HCT116 (cell line): ENCODE measurements around the gene DNM3. TPM values are rescaled to one million over a fixed set of nuclear protein-coding genes. Genes with fewer than 3 reads are reported as not detected.

Source experiments
- ATAC-seq: fragments of 200-7000 bp; cut with Tn5 transposase; 2 replicates; pipeline ENCODE4 v1.9.1; 2020; ENCODE audit warnings: mild to moderate bottlenecking, moderate library complexity
- BruUV-seq: library from RNA; stranded (reverse); fragments of 400-500 nt; replicated peaks from 2 replicates; lab custom pipeline; 2021; lab: Mats Ljungman, UMichigan
- CTCF ChIA-PET: fragments of 300-600 bp; sonication (Branson Sonifier 250); formaldehyde crosslinking; loops from one replicate; lab custom pipeline; 2021; ENCODE audit warnings: antibody characterized with exemption; lab: Charles Lee
- POLR2A ChIA-PET: fragments of 300-600, 350-600 bp; sonication (Branson Sonifier 250); formaldehyde crosslinking; loops from one replicate; lab custom pipeline; 2021; ENCODE audit warnings: antibody characterized with exemption; lab: Charles Lee
- RAD21 ChIA-PET, 2 experiments: fragments of 300-600 bp; sonication (Branson Sonifier 250); formaldehyde crosslinking; loops; one replicate each; lab custom pipeline; 2023; ENCODE audit warnings: low total read pairs in 2 of 2; ENCODE audit not compliant: uncharacterized antibody in 2 of 2, unreplicated experiment in 2 of 2, low non-redundant PET in 1 of 2; lab: Charles Lee
- DNase-seq: peaks from one replicate; pipeline ENCODE4 v3.0.0-alpha.2; 2010; ENCODE audit warnings: low read depth, low spot score
- H2AFZ ChIP-seq: fragments of 200-600 bp; shearing (Covaris generic), sonication (generic); 2 replicates; pipeline ENCODE4 v1.6.1; 2017; ENCODE audit warnings: low read depth, mixed run types, mixed read lengths, antibody characterized with exemption, low read length; ENCODE audit not compliant: poor library complexity, severe bottlenecking
- H3K27ac ChIP-seq: 2 replicates; pipeline ENCODE4 v1.5.1; 2012; ENCODE audit warnings: low read depth, low read length
- H3K27me3 ChIP-seq: fragments of 200-600 bp; sonication (generic); 2 replicates; pipeline ENCODE4 v1.6.1; 2016; ENCODE audit warnings: mixed run types, low read length, mixed read lengths; ENCODE audit not compliant: insufficient read depth
- H3K36me3 ChIP-seq, 2 experiments: fragments of 200-500 bp in 1 of 2; fragments of 200-600 bp in 1 of 2; sonication (Bioruptor generic) in 1 of 2; sonication (generic) in 1 of 2; 2 replicates each; pipeline versions ENCODE4 v1.5.1 to v1.6.1; 2014 to 2016; ENCODE audit warnings: low read length in 2 of 2, inconsistent platforms in 1 of 2, mixed read lengths in 1 of 2, mixed run types in 1 of 2; ENCODE audit not compliant: insufficient read depth in 2 of 2, control insufficient read depth in 1 of 2
- H3K4me1 ChIP-seq, 2 experiments: fragments of 200-600 bp in 1 of 2; sonication (generic) in 1 of 2; 2 replicates each; pipeline versions ENCODE4 v1.5.1 to v1.6.1; 2012 to 2017; ENCODE audit warnings: low read length in 2 of 2, inconsistent platforms in 1 of 2, mild to moderate bottlenecking in 1 of 2, mixed read lengths in 1 of 2, mixed run types in 1 of 2, moderate library complexity in 1 of 2; ENCODE audit not compliant: insufficient read depth in 2 of 2, control insufficient read depth in 1 of 2
- H3K4me2 ChIP-seq: fragments of 200-600 bp; sonication (generic); 2 replicates; pipeline ENCODE4 v1.6.1; 2017; ENCODE audit warnings: mixed run types, low read length, mixed read lengths
- H3K4me3 ChIP-seq, 2 experiments: fragments of 200-600 bp in 1 of 2; sonication (generic) in 1 of 2; replicated peaks in 1 of 2; 2 replicates each; pipeline ENCODE4 v1.5.1; 2011 to 2016; ENCODE audit warnings: low read length in 2 of 2, control low read depth in 1 of 2, low read depth in 1 of 2, mild to moderate bottlenecking in 1 of 2, mixed read lengths in 1 of 2, mixed run types in 1 of 2
- H3K79me2 ChIP-seq: fragments of 200-600 bp; sonication (generic); 2 replicates; pipeline ENCODE4 v1.6.1; 2017; ENCODE audit warnings: mild to moderate bottlenecking, mixed run types, low read length, moderate library complexity, mixed read lengths; ENCODE audit not compliant: insufficient read depth
- H3K9ac ChIP-seq: fragments of 200-600 bp; sonication (generic); 2 replicates; pipeline ENCODE4 v1.6.1; 2016; ENCODE audit warnings: low read length, mixed read lengths
- H3K9me2 ChIP-seq: fragments of 200-600 bp; sonication (generic), shearing (Covaris generic); 2 replicates; pipeline ENCODE4 v1.6.1; 2017; ENCODE audit warnings: mixed run types, mild to moderate bottlenecking, moderate library complexity; ENCODE audit not compliant: insufficient read depth
- H3K9me3 ChIP-seq, 2 experiments: fragments of 200-500 bp in 1 of 2; fragments of 200-600 bp in 1 of 2; sonication (Bioruptor generic) in 1 of 2; sonication (generic) in 1 of 2; 2 replicates each; pipeline ENCODE4 v1.6.1; 2014 to 2017; ENCODE audit warnings: low read length in 2 of 2, mixed read lengths in 2 of 2, inconsistent platforms in 1 of 2, low read depth in 1 of 2, mild to moderate bottlenecking in 1 of 2, mixed run types in 1 of 2, moderate library complexity in 1 of 2; ENCODE audit not compliant: control insufficient read depth in 1 of 2, insufficient read depth in 1 of 2
- H4K20me1 ChIP-seq: fragments of 200-600 bp; sonication (generic), shearing (Covaris generic); 2 replicates; pipeline ENCODE4 v1.6.1; 2017; ENCODE audit warnings: mixed run types, mild to moderate bottlenecking, moderate library complexity; ENCODE audit not compliant: insufficient read depth
- CBX3 ChIP-seq: IDR thresholded peaks from 2 replicates; pipeline ENCODE4 v1.6.1; 2012; ENCODE audit warnings: low read depth
- CEBPB ChIP-seq: IDR thresholded peaks from 2 replicates; pipeline ENCODE4 v1.6.1; 2012; ENCODE audit warnings: low read depth
- CTCF ChIP-seq, 3 experiments: fragments of 200-600 bp in 1 of 3; sonication (generic) in 1 of 3; IDR thresholded peaks in 2 of 3; conservative IDR thresholded peaks in 1 of 3; 2 replicates each; pipeline ENCODE4 v1.5.1; 2012 to 2017; ENCODE audit warnings: low read depth in 2 of 3, low read length in 2 of 3, antibody characterized with exemption in 1 of 3, borderline replicate concordance in 1 of 3, control low read depth in 1 of 3, mild to moderate bottlenecking in 1 of 3, mixed read lengths in 1 of 3, mixed run types in 1 of 3, moderate library complexity in 1 of 3; ENCODE audit not compliant: insufficient read depth in 1 of 3
- ELF1 ChIP-seq: IDR thresholded peaks from 2 replicates; pipeline ENCODE4 v1.6.1; 2012; ENCODE audit warnings: low read depth, borderline replicate concordance
- EZH2 ChIP-seq: fragments of 200-600 bp; sonication (generic); IDR thresholded peaks from 2 replicates; pipeline ENCODE4 v1.6.1; 2017; ENCODE audit warnings: antibody characterized with exemption, mixed run types
- EZH2phosphoT487 ChIP-seq: fragments of 200-600 bp; IDR thresholded peaks from 2 replicates; pipeline ENCODE4 v1.6.1; 2018; ENCODE audit warnings: antibody characterized with exemption, borderline replicate concordance
- FOSL1 ChIP-seq: IDR thresholded peaks from 2 replicates; pipeline ENCODE4 v1.6.1; 2012; ENCODE audit warnings: low read depth
- POLR2A ChIP-seq: IDR thresholded peaks from 2 replicates; pipeline ENCODE4 v1.7.0; 2011; ENCODE audit warnings: borderline replicate concordance; ENCODE audit not compliant: insufficient read depth, insufficient read length; ENCODE audit errors: extremely low read depth
- POLR2AphosphoS5 ChIP-seq: IDR thresholded peaks from 2 replicates; pipeline ENCODE4 v1.6.1; 2011; ENCODE audit warnings: mild to moderate bottlenecking, low read depth, low read length, moderate library complexity
- SP1 ChIP-seq: IDR thresholded peaks from 2 replicates; pipeline ENCODE4 v1.6.1; 2012; ENCODE audit warnings: low read depth
- SRF ChIP-seq: IDR thresholded peaks from 2 replicates; pipeline ENCODE4 v1.6.1; 2012; ENCODE audit warnings: low read depth
- TCF7L2 ChIP-seq: IDR thresholded peaks from 2 replicates; pipeline ENCODE4 v1.7.0; 2011; ENCODE audit warnings: borderline replicate concordance, inconsistent platforms; ENCODE audit not compliant: insufficient read depth, insufficient read length; ENCODE audit errors: extremely low read depth
- YY1 ChIP-seq: IDR thresholded peaks from 2 replicates; pipeline ENCODE4 v1.6.1; 2011; ENCODE audit warnings: low read length, low read depth, moderate library complexity, mild to moderate bottlenecking; ENCODE audit not compliant: insufficient replicate concordance; ENCODE audit errors: extremely low read depth
- ZBTB33 ChIP-seq: IDR thresholded peaks from 2 replicates; pipeline ENCODE4 v1.6.1; 2011; ENCODE audit warnings: mild to moderate bottlenecking, low read length, moderate library complexity; ENCODE audit not compliant: insufficient replicate concordance; ENCODE audit errors: extremely low read depth
- ZFX ChIP-seq: fragments of 450-650 bp; IDR thresholded peaks from 2 replicates; pipeline ENCODE4 v1.6.1; 2017
- ZNF274 ChIP-seq: fragments of 200-500 bp; sonication (Bioruptor generic); IDR thresholded peaks from 2 replicates; pipeline ENCODE4 v1.6.1; 2014; ENCODE audit warnings: mild to moderate bottlenecking, low read depth, low read length, inconsistent platforms
- intact Hi-C: fragments of 100-400 bp; cut with micrococcal nuclease; formaldehyde crosslinking; loops from 2 replicates; pipeline ENCODE4 v1.10.0; 2022
- total RNA-seq: library from RNA; stranded (reverse); gene quantifications from one replicate; pipeline ENCODE4 v1.2.1, GENCODE V29; 2021; ENCODE audit not compliant: unreplicated experiment

The DNM3 gene
- total RNA-seq, 1 experiment from 2014 or later, result 3.1 TPM

- Histone ChIP-seq H2AFZ (no peak overlapping the region), H3K79me2 (no peaks in the 10 kb centered on the region), H3K4me2 (no peak overlapping the region), H3K27ac (no peak overlapping the region), H3K4me3 (no peak overlapping the region), H3K9me2 (no peaks in the 10 kb centered on the region), H3K9me3 (no peaks in the 10 kb centered on the region), H4K20me1 (no peaks in the 10 kb centered on the region), H3K27me3 (no peaks in the 10 kb centered on the region), H3K4me1 (no peaks in the 10 kb centered on the region), H3K36me3 (no peaks in the 10 kb centered on the region), H3K9ac (no peak overlapping the region)
- ATAC-seq (no peak), DNase-seq (no peak)
- intact Hi-C loops, result loop anchor here (5.0 kb wide), 2 partner anchors 438 to 708 kb away; partner anchors contain the start of gene PIGC
- TF ChIP-seq ZBTB33 (no peak), EZH2phosphoT487 (no peak), CEBPB (no peak), TCF7L2 (no peak), FOSL1 (no peak), ELF1 (no peak), SP1 (no peak), POLR2AphosphoS5 (no peak), EZH2 (no peak), CTCF (IDR thresholded peaks at IDR 0.05 in 2 of 3, conservative IDR thresholded peaks at IDR 0.05 in 1 of 3; ENCODE audit: borderline replicate concordance in 1 of 3, insufficient read depth in 1 of 3, low read depth in 2 of 3, low read length in 2 of 3) (no peak), CBX3 (no peak), YY1 (no peak), ZFX (no peak), SRF (no peak), ZNF274 (no peak), POLR2A (no peak)
- ChIA-PET POLR2A (no interaction called here), RAD21 (no interaction called here), CTCF (interaction anchor here (1.5 to 2.3 kb wide), 7 partner anchors 15 to 427 kb away, joined by 4 to 34 read pairs (median 11); no protein-coding TSS in a partner anchor)
- no TSS peak for BruUV-seq
Measured at GRCh38 chr1:172003766-172004530, 162.7 kb downstream of the DNM3 start.
